Activated CD8-positive, alpha-beta memory T cell treated with anti-CD3 and anti-CD28 coated beads, Interleukin-2, amount 50 U/mL, for 48 hours (primary cell): ENCODE results near the gene ABCD2.
"Not testable (repeated sequence)": the region's sequence is repeated elsewhere in the genome, so short reads cannot be mapped to it uniquely, and the experiment has no call there.

Experiments used
- DNase-seq: peaks from one replicate; pipeline ENCODE4 v3.0.0-alpha.2; 2020

The ABCD2 gene

DNA sequence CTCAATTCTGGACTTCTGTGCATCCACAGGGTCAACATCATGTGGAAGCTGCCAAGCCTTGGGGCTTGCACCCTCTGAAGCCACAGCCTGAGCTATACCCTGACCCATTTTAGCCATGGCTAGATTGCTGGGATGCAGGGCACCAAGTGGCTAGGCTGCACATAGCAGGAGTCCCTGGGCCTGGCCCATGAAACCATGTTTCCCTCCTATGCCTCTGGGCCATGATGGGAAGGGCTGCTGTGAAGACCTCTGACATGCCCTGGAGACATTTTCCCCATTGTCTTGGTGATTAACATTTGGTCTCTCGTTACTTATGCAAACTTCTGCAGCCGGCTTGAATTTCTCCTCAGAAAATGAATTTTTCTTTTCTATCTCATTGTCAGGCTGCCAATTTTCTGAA, 92.6 kb downstream of the ABCD2 start:
- no peak for DNase-seq

DNA sequence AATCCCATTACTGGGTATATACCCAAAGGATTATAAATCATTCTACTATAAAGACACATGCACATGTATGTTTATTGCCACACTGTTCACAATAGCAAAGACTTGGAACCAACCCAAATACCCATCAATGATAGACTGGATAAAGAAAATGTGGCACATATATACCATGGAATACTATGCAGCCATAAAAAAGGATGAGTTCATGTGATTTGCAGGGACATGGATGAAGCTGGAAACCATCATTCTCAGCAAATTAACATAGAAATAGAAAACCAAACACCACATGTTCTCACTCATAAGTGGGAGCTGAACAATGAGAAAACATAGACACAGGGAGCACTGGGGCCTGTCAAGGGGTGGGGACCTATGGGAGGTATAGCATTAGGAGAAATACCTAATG, 97.4 kb downstream of the ABCD2 start:
- DNase-seq = not testable (repeated sequence)

DNA sequence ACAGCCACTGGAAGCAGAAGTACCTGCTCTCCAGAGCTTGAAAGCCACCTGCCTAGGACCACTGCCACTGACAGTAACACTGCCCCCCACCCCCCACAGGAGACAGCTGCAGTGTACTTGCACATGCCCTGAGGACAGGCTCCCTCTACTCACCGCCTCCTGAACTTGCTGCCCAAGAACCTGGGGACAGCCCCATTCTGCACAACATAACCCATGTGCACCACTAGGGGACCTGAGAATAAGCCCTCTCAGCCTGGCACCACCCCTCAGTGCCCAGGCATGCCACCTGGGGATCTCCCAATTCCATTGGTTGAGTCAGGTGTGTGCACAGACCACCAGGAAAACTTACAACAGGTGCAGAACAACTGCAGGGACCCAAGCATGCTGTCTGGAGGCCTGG, 109.6 kb downstream of the ABCD2 start:
- no peak for DNase-seq

DNA sequence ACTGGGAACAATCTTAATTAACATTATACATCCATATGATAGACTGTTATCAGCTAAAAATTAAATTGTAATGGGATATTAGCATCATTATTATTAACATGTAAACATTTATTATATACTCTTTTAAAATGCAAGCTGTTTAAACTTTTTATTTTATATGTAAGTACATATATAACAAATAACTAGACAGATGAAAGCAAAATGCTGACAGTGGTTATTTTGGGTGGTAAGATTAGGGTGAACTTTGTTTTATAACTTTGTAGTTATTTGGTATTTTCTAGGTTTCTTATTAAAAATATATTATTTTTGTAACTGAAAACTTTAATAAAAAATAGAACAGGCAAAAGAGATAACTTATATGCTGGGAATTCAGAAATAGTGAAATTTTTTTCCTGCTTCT, 114.0 kb downstream of the ABCD2 start:
- no peak for DNase-seq

DNA sequence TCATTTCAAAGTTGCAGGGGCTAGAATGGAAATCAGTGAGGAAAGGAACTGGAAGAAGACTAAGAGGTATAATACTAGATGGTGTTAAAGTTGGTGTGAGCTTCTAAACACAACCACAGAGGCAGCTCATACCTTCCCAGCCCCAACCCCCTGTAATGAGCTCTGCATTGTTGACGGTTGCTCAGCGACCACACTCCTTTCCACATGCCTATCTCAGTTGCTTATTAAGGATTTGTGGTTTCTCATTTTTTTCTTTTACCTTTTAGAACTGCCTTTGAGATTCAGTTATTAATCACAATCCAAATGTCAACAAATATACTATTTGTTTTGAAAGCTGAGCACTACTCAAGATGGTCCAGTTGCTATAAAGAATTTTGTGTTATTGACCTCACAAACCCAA, 114.6 kb downstream of the ABCD2 start:
- DNase-seq = no peak

DNA sequence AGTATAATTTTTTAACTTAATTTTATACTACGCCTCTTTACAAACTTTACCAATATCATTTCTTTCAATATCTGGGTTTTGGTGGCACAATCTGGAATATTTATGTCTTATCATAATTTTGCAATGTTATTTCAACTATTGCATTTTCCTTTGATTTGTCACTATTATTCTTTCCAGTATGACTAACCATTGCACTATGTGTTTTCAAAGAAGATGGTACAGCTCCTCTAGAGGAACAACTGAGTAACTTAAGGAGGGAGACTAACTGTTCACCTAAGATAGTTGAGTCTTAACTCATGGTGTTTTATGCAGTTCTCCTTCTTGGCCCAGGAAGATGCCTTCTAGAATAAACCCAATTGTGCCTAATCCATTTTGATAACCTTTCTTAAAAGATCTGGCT, 116.2 kb downstream of the ABCD2 start:
- DNase-seq = no peak

DNA sequence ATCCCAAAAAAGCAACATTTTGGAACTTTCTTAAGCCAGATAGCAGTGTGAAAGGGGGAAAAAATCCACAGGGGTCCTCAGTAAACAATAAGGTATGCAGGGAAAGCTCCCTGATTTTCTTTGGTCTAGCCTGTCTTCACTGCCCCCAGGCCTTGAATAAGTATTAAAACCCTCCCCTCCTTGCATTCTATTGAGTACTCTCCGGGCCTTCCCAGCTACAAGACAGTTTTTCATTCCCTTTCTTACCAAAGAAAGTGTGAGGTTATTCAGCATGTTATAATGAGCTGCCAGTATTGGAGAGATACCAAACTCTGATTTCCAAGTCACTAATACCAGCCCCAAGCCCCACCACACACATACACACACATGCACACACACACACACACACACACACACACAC, 116.9 kb downstream of the ABCD2 start:
- DNase-seq = no peak
